Measurements from ENCODE around the gene DHX38.

- TF ChIP-seq CTCF (IDR thresholded peaks at IDR 0.05): no peak
- TF ChIP-seq POLR2A (IDR thresholded peaks at IDR 0.05): no peak
These were observed 32.1 kb upstream of the DHX38 start for GRCh38 chr16:72061564-72061963.

Data from stomach (tissue), 4 donors.